Measurements from ENCODE around the gene ZNF3. TPM values are rescaled to one million over a fixed set of nuclear protein-coding genes. Genes with fewer than 3 reads are reported as not detected.

ZNF3 gene
- total and polyA plus RNA-seq, 9 of the 15 experiments (the other 6 are each of a cell fraction or from before 2014, with no cell fraction given): 30.0 to 64.9 (median 51.5) TPM

- TF ChIP-seq, protein P1, sequence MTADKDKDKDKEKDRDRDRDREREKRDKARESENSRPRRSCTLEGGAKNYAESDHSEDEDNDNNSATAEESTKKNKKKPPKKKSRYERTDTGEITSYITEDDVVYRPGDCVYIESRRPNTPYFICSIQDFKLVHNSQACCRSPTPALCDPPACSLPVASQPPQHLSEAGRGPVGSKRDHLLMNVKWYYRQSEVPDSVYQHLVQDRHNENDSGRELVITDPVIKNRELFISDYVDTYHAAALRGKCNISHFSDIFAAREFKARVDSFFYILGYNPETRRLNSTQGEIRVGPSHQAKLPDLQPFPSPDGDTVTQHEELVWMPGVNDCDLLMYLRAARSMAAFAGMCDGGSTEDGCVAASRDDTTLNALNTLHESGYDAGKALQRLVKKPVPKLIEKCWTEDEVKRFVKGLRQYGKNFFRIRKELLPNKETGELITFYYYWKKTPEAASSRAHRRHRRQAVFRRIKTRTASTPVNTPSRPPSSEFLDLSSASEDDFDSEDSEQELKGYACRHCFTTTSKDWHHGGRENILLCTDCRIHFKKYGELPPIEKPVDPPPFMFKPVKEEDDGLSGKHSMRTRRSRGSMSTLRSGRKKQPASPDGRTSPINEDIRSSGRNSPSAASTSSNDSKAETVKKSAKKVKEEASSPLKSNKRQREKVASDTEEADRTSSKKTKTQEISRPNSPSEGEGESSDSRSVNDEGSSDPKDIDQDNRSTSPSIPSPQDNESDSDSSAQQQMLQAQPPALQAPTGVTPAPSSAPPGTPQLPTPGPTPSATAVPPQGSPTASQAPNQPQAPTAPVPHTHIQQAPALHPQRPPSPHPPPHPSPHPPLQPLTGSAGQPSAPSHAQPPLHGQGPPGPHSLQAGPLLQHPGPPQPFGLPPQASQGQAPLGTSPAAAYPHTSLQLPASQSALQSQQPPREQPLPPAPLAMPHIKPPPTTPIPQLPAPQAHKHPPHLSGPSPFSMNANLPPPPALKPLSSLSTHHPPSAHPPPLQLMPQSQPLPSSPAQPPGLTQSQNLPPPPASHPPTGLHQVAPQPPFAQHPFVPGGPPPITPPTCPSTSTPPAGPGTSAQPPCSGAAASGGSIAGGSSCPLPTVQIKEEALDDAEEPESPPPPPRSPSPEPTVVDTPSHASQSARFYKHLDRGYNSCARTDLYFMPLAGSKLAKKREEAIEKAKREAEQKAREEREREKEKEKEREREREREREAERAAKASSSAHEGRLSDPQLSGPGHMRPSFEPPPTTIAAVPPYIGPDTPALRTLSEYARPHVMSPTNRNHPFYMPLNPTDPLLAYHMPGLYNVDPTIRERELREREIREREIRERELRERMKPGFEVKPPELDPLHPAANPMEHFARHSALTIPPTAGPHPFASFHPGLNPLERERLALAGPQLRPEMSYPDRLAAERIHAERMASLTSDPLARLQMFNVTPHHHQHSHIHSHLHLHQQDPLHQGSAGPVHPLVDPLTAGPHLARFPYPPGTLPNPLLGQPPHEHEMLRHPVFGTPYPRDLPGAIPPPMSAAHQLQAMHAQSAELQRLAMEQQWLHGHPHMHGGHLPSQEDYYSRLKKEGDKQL (CRISPR knock-in tag; IDR thresholded peaks at IDR 0.05; ENCODE audit: borderline replicate concordance): no peak
- TF ChIP-seq, protein P2, sequence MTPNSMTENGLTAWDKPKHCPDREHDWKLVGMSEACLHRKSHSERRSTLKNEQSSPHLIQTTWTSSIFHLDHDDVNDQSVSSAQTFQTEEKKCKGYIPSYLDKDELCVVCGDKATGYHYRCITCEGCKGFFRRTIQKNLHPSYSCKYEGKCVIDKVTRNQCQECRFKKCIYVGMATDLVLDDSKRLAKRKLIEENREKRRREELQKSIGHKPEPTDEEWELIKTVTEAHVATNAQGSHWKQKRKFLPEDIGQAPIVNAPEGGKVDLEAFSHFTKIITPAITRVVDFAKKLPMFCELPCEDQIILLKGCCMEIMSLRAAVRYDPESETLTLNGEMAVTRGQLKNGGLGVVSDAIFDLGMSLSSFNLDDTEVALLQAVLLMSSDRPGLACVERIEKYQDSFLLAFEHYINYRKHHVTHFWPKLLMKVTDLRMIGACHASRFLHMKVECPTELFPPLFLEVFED (CRISPR knock-in tag; conservative IDR thresholded peaks at IDR 0.05): 0 out of 2 replicates have a peak, but pooled peaks have one; percentile 36
- peak; percentile 70 for TF ChIP-seq ZNF384 (IDR thresholded peaks at IDR 0.05; ENCODE audit: low read depth, low read length)
- 0 out of 2 replicates have a peak, but pooled peaks have one; percentile 43 for TF ChIP-seq FOXP1 (CRISPR knock-in tag; IDR thresholded peaks at IDR 0.05)
- TF ChIP-seq LCOR (CRISPR knock-in tag; IDR thresholded peaks at IDR 0.05): peak; percentile 55; the same call in 1 of the 2 replicates
- TF ChIP-seq SIX5 (IDR thresholded peaks at IDR 0.05; ENCODE audit: borderline replicate concordance in 1 of 2, insufficient read depth in 1 of 2, low read depth in 1 of 2, low read length in 2 of 2): peak; percentile 47 to 52; a peak in 2 of 4 replicates
- TF ChIP-seq RAD21 (CRISPR knock-in tag; conservative IDR thresholded peaks at IDR 0.05 in 1 of 2, IDR thresholded peaks at IDR 0.05 in 1 of 2): no peak
- TF ChIP-seq RBBP5 (IDR thresholded peaks at IDR 0.05; ENCODE audit: borderline replicate concordance, insufficient read depth, low read length, poor library complexity, severe bottlenecking): no peak
Measured at GRCh38 chr7:100119970-100120732, 38.6 kb upstream of the ZNF3 start (continued).
